ENCODE measurements around the gene TMOD1. TPM values are rescaled to one million over a fixed set of nuclear protein-coding genes. Genes with fewer than 3 reads are reported as not detected.

The TMOD1 gene
- total RNA-seq, 1 donor from 2014 or later: 10.1 TPM

DNA sequence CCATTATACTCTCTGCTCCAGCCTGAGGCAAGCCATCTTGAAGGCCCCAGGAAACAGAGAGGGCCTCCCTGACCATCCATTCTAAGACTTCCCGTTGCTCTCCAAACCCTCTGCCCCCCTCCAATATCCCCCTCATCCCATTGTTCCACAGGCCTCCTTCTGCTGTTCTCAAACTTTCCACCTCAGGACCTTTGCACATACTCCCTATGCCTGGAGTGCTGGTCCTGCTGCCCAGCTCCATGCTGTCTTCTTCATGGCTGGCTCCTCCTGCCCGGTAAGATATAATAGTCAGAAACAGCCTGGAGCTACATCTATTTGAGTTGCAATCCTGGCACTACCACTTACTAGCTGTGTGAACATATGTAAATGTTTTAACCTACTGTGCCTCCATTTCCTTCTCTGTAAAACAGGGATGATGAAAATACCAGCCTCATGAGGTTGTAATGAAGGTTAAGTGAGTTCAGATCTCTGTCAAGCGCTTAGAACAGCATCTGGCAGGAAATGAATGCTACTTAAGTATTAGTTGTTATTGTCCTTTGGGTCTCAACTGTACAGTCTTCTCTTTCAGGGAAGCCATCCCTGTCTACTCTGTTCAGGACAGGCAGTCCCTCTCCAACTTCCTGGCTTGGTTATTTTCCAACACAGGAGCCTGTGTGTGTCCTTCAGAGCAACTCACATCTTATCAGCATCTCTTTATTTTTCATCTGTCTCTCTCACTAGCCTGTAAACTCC is 45.8 kb downstream of the TMOD1 start:
- Mint-ChIP-seq H3K4me3 (ENCODE audit: low read depth) (no peak overlapping the region), H3K9me3 (ENCODE audit: low read depth) (no peaks in the 10 kb centered on the region), H3K27me3 (no peaks in the 10 kb centered on the region), H3K27ac (no peak overlapping the region), H3K4me1 (ENCODE audit: low read depth) (no peaks in the 10 kb centered on the region), H3K36me3 (ENCODE audit: insufficient read depth) (peaks cover 8% of the 10 kb centered on the region)
- TF ChIP-seq CTCF (IDR thresholded peaks at IDR 0.05; ENCODE audit: unreplicated experiment): no peak
- DNase-seq (ENCODE audit: low spot score, unreplicated experiment): no peak

DNA sequence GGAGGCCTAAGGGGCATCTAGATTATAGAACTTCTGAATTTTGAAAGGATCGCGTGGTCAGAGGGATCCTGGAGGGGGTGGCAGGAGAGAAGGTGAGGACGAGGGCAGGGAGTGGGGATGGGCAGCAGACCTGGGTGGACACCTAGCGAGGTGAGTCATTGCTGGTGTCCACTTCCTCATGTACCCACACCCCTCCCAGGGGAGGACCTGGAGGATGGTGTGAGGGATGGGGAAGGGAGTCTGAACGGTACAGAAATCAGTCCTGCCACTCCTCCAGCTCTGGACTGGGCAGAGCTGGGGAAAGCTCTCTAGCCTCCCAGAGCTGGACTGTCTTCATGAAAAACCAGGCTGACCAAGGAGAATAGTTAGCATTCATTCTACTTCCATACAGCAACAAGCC is 46.9 kb downstream of the TMOD1 start:
- peaks cover 8% of the 10 kb centered on the region for H3K36me3 Mint-ChIP-seq (ENCODE audit: insufficient read depth)
- no peak overlapping the region for H3K27ac Mint-ChIP-seq
- TF ChIP-seq CTCF (IDR thresholded peaks at IDR 0.05; ENCODE audit: unreplicated experiment): no peak
- H3K4me3 Mint-ChIP-seq (ENCODE audit: low read depth): no peak overlapping the region
- H3K4me1 Mint-ChIP-seq (ENCODE audit: low read depth): no peaks in the 10 kb centered on the region
- DNase-seq (ENCODE audit: low spot score, unreplicated experiment): no peak
- no peaks in the 10 kb centered on the region for H3K9me3 Mint-ChIP-seq (ENCODE audit: low read depth)
- no peaks in the 10 kb centered on the region for H3K27me3 Mint-ChIP-seq

GRCh38 chr9:97548819-97549540 is 47.5 kb downstream of the TMOD1 start:
- H3K4me1 Mint-ChIP-seq (ENCODE audit: low read depth): no peaks in the 10 kb centered on the region
- H3K27ac Mint-ChIP-seq: no peak overlapping the region
- TF ChIP-seq CTCF (IDR thresholded peaks at IDR 0.05; ENCODE audit: unreplicated experiment): no peak
- no peaks in the 10 kb centered on the region for H3K9me3 Mint-ChIP-seq (ENCODE audit: low read depth)
- no peak overlapping the region for H3K4me3 Mint-ChIP-seq (ENCODE audit: low read depth)
- H3K27me3 Mint-ChIP-seq: no peaks in the 10 kb centered on the region
- no peak for DNase-seq (ENCODE audit: low spot score, unreplicated experiment)
- H3K36me3 Mint-ChIP-seq (ENCODE audit: insufficient read depth): peaks cover 8% of the 10 kb centered on the region

DNA sequence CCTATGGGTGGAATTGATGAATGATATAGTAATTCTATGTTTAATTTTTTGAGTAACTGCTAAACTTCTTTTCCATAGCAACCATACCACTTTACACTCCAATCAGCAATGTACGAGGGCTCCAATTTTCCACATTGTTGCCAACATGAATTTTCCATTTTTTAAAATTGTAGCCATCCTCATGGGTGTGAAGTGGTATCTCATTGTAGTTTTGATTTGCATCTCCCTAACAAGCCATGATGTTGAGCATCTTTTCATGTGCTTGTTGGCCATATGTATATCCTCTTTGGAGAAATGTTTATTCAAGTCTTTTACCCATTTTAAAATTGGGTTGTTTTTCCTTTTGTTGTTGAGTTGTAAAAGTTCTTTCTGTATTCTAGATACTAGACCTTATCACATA is 48.9 kb downstream of the TMOD1 start:
- no peak overlapping the region for H3K27ac Mint-ChIP-seq

DNA sequence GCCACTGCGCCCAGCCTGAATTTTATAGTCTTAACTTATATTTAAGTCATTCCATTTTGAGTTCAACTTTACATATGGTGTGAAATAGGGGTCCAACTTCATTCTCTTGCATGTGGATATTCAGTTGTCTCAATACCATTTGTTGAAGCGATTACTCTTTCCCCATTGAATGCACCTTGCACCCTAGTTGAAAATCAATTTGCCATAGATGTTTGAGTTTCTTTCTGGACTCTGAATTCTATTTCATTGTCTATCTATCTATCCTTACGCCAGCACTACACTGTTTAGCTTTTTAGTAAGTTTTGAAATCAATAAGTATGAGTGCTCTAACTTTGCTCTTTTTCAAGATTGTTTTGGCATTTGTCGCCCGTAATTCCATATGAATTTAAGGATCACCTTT is 49.8 kb downstream of the TMOD1 start:
- Mint-ChIP-seq H3K4me3 (ENCODE audit: low read depth) (no peak overlapping the region), H3K27me3 (no peaks in the 10 kb centered on the region), H3K4me1 (ENCODE audit: low read depth) (peaks cover 2% of the 10 kb centered on the region), H3K27ac (no peak overlapping the region), H3K36me3 (ENCODE audit: insufficient read depth) (peaks cover 8% of the 10 kb centered on the region), H3K9me3 (ENCODE audit: low read depth) (no peaks in the 10 kb centered on the region)
- no peak for TF ChIP-seq CTCF (IDR thresholded peaks at IDR 0.05; ENCODE audit: unreplicated experiment)
- DNase-seq (ENCODE audit: low spot score, unreplicated experiment): no peak

More for the DNA sequence above, 48.9 kb downstream of the TMOD1 start:
- Mint-ChIP-seq H3K4me1 (ENCODE audit: low read depth) (no peaks in the 10 kb centered on the region), H3K9me3 (ENCODE audit: low read depth) (no peaks in the 10 kb centered on the region), H3K4me3 (ENCODE audit: low read depth) (no peak overlapping the region), H3K36me3 (ENCODE audit: insufficient read depth) (peaks cover 8% of the 10 kb centered on the region), H3K27me3 (no peaks in the 10 kb centered on the region)
- no peak for DNase-seq (ENCODE audit: low spot score, unreplicated experiment)
- no peak for TF ChIP-seq CTCF (IDR thresholded peaks at IDR 0.05; ENCODE audit: unreplicated experiment)

All from progenitor cell of endocrine pancreas (in vitro differentiated cells).